GM21529 (cell line): Measurements from ENCODE around the gene ECM2.
"Not testable (repeated sequence)": the region's sequence is repeated elsewhere in the genome, so short reads cannot be mapped to it uniquely, and the experiment has no call there.

Experiments
- ATAC-seq: cut with Tn5 transposase; IDR thresholded peaks from one replicate; pipeline ENCODE4 v1.9.1; 2021; ENCODE audit not compliant: unreplicated experiment

ECM2 gene

DNA sequence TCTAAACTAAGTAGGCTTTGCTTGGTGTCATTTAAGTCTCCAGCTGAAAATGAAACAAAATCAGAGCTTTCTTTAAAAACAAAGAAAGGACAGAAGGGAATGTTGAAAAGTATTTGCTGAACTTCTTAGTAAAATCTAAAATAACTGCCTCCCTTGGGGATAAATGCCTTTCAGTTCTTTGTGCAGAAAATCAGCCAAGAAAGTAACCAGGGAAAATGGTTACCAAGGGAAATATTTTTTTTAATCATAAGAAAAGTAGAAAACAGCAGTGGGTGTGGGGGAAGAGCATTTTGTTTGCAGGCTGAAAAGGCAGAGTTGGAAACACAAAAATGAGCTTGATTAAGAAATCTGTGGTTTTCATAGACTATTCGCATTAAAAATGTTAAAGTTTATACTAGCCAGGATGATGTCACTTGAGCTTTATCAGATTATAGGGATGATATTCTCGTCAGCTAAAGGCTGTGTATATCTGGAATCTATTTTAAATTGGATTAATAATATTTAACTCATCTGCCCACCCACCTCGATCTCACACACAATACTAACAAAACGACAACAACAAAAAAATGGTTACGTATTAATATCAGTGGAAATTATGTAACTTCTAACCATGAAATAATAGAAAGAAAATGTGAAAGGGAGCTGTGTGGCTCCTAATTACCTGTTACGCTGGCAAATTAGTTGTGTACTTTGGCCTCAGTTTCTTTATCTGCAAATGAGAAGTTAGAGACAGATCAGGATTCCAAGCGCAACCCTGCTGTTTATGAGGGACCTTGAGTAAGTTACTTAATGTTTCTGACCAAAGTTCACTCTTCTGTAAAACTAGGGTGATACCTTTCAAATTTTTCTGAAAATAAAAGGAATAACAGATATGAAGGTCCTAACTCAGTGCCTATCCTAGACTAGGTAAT lies at the start of gene ECM2:
Gene ECM2 (minus strand): TSS at position 51 of the 911 bp plus-strand sequence. CDS start 13,124 bp downstream, outside the sequence.
- no peak for ATAC-seq

GRCh38 chr9:92576175-92576574 lies 40.4 kb upstream of the ECM2 start:
- no peak for ATAC-seq

- not testable (repeated sequence) for ATAC-seq
Observed at GRCh38 chr9:92573612-92574011, 37.8 kb upstream of the ECM2 start.

GRCh38 chr9:92571871-92572270 lies 36.1 kb upstream of the ECM2 start:
- not testable (repeated sequence) for ATAC-seq

- no peak for ATAC-seq
Observed at GRCh38 chr9:92564982-92565381, 29.2 kb upstream of the ECM2 start.

DNA sequence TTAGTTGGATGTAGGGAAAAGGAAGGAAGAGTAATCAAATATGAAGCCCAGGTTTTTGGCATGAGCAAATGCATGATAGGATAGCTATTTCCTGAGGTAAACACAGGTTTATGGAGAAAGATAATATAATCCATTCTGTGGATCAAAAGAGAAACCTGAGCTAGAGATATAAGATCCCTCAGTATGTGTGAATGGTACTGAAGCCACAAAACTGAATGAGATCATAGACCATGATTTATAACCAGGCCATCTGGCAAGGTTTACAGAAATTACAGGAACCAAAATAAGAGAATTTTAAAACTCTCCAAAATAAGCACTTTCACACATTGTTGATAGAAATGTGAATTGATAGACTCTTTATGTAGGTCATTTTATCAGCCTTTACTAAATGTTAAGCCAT lies 28.7 kb upstream of the ECM2 start:
- no peak for ATAC-seq

- ATAC-seq, result no peak
Observed at GRCh38 chr9:92563116-92564100, 27.6 kb upstream of the ECM2 start.

- ATAC-seq, result no peak
Observed at GRCh38 chr9:92562461-92562967, 26.7 kb upstream of the ECM2 start.

DNA sequence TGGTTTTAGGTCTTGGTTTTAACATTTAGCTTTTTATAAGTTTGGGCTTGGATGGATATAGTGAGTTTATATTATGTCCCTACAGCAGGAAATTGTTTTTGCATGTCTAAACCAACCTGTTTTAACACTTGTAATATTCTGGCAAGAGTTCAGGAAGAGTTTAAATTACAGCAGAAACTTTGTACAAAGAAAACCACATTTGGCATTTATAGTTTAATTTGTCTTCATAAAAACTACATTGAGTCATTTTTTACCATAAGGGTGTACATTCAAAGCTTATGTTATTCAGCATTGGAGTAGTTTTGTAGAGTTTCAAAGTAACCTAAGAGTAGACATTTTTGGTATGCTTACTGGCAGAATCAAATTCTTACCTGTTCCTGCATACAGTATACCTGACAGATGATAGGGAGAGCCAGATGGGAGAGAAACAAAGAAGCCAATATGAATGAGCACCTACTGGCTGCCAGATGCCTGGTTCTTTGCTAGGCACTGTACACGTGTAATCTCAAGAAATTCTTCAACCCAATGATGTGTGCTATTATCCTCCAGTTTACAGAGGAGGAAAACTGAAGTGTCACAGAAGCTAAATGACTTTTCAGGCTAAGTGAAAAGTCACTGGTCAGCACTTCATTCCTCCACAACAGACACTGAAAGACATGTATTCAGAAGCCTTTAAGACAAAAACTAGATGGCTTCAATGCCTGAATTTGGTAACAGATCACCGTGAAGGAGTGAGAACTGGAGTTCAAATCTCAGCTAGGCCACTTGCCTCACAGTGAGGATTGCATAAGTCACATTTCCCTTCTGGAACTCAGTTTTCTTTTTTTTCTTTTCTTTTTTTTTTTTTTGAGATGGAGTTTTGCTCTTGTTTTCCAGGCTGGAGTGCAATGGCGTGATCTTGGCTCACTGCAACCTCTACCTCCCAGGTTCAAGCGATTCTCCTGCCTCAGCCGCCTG lies 25.9 kb upstream of the ECM2 start:
- no peak for ATAC-seq

DNA sequence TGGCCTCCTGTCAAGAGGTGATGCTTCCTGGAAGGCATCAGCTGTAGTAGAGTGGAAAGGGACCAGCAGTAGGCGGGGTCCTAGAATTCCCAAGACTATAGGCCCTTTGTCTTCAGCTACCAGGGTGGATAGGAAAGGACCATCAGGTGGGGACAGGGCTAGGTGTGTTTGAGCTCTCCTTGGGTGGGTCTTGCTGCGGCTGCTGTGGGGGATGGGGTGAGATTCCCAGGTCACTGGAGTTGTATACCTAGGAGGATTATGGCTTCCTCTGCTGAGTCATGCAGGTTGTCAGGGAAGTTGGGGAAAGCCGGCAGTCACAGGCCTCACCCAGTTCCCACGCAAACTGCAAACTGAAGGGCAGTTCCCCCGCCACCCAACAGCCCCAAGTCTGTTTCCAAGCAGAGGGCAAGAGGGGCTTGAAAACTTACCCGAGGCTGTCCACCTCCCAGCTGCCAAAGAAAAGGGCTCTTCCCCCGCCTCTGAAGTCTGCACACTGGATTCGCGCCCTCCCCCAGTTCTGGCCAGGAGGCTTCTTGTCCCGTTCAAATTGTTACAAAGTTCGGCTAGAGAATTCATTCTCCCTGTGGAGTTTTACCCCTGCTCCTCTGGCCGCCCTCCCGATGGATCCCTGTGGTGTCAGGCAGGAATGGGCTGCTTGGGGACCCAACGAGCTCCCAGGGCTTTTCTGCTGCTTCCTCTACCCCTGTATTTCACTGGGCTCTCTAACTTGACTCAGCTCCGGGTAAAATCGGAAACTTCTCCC lies 23.0 kb upstream of the ECM2 start:
- no peak for ATAC-seq

DNA sequence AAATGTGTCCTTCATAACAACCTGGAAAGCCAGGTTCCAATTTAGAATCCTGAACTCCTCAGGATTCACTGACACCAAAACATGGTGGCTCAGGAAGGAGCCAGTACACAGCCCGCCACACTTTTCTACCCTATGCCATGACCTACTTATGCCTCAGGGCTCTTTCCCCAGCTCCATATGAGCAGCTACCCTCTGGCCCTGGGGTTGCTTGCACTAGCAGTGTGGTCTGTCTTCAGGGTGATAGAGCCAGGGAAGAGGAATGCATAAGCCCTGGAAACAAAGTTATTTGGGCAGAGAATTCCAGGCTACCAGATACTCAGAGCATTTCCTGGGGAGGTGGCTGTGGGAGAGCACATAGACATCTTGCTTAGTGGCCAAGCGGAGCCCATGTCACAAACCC lies 15.0 kb upstream of the ECM2 start:
- ATAC-seq, result no peak

DNA sequence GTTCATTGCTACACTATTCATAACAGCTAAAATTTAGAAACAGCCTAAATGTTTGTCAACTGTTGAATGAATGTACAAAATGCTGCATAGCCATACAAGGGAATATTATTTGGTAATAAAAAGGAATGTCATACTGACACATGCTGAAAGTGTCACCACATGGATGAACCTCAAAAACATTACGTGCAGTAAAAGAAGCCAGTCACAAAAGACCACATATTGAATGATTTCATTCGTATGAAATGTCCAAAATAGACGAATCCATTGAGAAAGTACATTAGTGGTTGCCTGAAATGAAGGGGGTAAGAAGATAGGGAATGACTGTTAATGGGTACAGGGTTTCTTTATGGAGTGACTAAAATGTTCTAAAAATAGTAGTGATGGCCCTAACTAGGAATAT lies 11.6 kb upstream of the ECM2 start:
- ATAC-seq, result no peak

DNA sequence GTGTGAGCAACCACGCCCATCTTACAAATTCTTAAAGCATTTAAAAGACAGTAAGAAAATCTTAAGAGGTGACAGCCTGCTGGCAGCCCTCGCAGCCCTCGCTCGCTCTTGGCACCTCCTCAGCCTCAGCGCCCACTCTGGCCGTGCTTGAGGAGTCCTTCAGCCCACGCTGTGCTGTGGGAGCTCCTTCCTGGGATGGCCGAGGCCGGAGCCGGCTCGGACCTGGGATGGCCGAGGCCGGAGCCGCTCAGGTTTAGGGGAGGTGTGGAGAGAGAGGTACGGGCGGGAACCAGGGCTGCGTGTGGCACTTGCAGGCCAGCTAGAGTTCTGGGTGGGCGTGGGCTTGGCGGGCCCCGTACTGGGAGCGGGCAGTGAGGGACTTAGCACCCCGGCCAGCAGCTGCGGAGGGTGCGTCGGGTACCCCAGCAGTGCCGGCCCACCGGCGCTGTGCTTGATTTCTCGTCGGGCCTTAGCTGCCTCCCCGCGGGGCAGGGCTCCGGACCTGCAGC lies 9.3 kb upstream of the ECM2 start:
- no peak for ATAC-seq

DNA sequence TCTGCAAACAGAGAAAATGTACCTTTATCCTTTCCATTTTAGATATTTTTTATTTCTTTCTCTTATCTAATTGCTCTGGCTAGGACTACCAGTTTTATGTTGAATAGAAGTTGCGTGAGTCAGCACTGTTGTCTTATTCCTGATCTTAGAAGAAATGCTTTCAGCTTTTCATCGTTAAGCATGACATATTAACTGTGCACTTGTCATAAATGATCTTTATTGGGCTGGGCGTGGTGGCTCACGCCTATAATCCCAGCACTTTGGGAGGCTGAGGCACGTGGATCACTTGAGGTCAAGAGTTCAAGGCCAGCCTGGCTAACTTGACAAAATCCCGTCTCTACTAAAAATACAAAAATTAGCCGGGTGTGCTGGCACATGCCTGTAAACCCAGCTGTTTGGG lies 8.2 kb upstream of the ECM2 start:
- no peak for ATAC-seq

DNA sequence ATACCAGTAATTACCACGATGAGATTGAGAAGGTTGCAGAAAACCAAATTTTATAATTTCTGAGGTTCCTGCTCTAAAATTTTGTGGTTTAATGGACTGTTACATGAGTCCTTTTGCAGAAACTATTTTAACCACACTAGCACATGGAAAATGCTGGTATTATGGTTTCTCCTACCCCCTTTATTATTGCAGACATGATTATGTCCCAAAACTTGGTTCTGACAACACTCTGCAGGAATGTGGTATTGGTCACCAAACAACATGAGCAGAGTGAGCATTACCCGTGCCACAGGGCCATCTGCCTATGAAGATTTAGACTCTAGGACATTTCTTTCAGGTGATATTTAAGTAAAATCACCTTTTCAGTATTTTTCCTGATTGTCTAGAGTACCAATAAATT lies 2.8 kb upstream of the ECM2 start:
- ATAC-seq, result no peak

DNA sequence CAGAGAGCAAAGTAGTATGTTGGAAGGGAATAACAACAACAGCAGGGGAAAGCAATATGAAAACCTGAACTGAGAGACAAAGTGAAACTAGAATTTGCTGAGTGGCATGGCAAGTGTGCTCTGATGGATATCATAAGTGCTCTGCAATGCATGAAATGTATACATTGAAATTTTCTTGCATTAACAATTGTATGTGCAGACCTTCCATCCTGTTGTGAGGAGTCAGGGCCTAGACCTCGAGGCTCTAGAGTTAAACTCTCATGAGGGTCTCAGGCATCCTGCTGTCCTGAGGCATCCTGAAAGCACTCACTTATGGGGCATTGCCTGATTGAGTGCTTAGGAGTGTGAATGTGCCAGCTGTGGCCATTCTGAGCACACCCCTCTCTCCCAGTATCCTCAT lies 1.1 kb downstream of the ECM2 start:
- peak; percentile 66 for ATAC-seq

GRCh38 chr9:92534204-92534603 lies 1.6 kb downstream of the ECM2 start:
- ATAC-seq, result peak; percentile 38

DNA sequence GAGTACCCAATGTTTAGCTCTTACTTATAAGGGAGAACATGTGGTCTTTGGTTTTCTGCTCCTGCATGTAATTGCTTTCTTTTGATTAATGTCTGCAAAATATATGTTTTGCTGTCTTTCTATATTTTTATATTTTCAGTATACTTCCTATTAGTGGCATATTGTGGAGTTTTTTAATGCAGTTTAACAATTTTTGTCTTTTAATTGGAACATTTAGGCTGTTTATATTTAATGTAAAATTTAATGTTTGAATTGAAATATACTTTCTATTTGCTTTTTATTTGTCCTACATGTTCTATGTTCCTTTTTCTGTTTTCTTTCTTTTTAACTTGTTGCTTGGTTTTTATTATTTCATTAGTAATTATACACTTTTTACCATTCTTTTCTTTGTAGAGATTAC lies 4.9 kb downstream of the ECM2 start:
- no peak for ATAC-seq

GRCh38 chr9:92529124-92529523 lies 6.7 kb downstream of the ECM2 start:
- ATAC-seq, result no peak

DNA sequence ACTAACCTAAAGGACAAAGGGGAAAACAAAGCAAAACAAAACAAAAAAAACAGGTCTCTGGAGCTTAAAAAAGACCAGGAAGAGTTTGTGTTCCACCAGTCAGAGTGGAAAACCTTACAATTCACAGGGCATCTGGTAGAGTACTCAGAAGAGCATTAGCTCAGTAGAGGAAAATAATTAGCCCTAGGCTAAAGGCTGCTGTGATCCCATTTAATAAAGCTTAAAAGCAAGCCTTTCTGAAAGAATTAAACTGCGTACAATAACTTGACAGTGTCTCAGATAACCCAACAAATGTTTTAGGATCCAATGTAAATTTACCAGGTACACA lies 7.3 kb downstream of the ECM2 start:
- ATAC-seq, result no peak
